Upper lobe of left lung (tissue), 6 donors: ENCODE results near the gene SHANK3. TPM values are rescaled to one million over a fixed set of nuclear protein-coding genes. Genes with fewer than 3 reads are reported as not detected.
"Not testable (repeated sequence)": the region's sequence is repeated elsewhere in the genome, so short reads cannot be mapped to it uniquely, and the experiment has no call there.

Experiments
- ATAC-seq, 2 donors: fragments of 200-7000 bp; cut with Tn5 transposase; one replicate each; pipeline ENCODE4 v1.9.1; 2022; ENCODE audit warnings: mild to moderate bottlenecking in 2 of 2, moderate library complexity in 2 of 2; ENCODE audit not compliant: low FRiP score in 2 of 2
- DNase-seq, 2 donors: peaks; one replicate each; pipeline ENCODE4 v3.0.0-alpha.2; 2019 to 2020
- H3K27ac ChIP-seq, 4 donors: fragments of 200-600 bp; sonication (generic); one replicate each; pipeline ENCODE4 v1.5.1; 2016 to 2019
- H3K27me3 ChIP-seq, 4 donors: fragments of 200-600 bp; sonication (generic); one replicate each; pipeline ENCODE4 v1.5.1; 2017 to 2019
- H3K36me3 ChIP-seq, 4 donors: fragments of 200-600 bp; sonication (generic); one replicate each; pipeline ENCODE4 v1.5.1; 2016 to 2019
- H3K4me1 ChIP-seq, 4 donors: fragments of 200-600 bp; sonication (generic); one replicate each; pipeline ENCODE4 v1.5.1; 2018 to 2019
- H3K4me3 ChIP-seq, 4 donors: fragments of 200-600 bp; sonication (generic); one replicate each; pipeline ENCODE4 v1.5.1; 2017 to 2019; ENCODE audit warnings: mild to moderate bottlenecking in 2 of 4, moderate library complexity in 1 of 4
- H3K9me3 ChIP-seq, 4 donors: fragments of 200-600 bp; sonication (generic); one replicate each; pipeline ENCODE4 v1.5.1; 2018 to 2019
- CTCF ChIP-seq, 6 experiments: fragments of 450-650 bp in 4 of 6; fragments of 200-600 bp in 2 of 6; sonication (generic) in 2 of 6; IDR thresholded peaks; one replicate each; pipeline ENCODE4 v1.5.1; 2016 to 2019; ENCODE audit warnings: antibody characterized with exemption in 6 of 6
- EP300 ChIP-seq, 4 donors: sonication (generic); formaldehyde crosslinking; IDR thresholded peaks; one replicate each; pipeline ENCODE4 v1.5.1; 2017; ENCODE audit warnings: antibody characterized with exemption in 4 of 4, control low read depth in 2 of 4
- POLR2A ChIP-seq, 4 donors: fragments of 450-650 bp; IDR thresholded peaks; one replicate each; pipeline ENCODE4 v1.5.1; 2016 to 2017; ENCODE audit warnings: antibody characterized with exemption in 4 of 4, mild to moderate bottlenecking in 2 of 4
- POLR2AphosphoS5 ChIP-seq, 2 donors: sonication (generic); formaldehyde crosslinking; IDR thresholded peaks; one replicate each; pipeline ENCODE4 v1.5.1; 2017; ENCODE audit warnings: antibody characterized with exemption in 2 of 2
- WGBS, 2 donors: methylation state at CpG; one replicate each; pipeline ENCODE4 v1.1.5; 2017 to 2018; 5-methylcytosine and 5-hydroxymethylcytosine counted together
- total RNA-seq, 6 donors: library from RNA; depleted of rRNA in 4 of 6; stranded (reverse); fragments of >200 nt in 4 of 6; gene quantifications; one replicate each; pipeline versions ENCODE4 v1.1.0 to v1.2.1, GENCODE V29; 2016 to 2021
- donor health status: DM: no; HTN: no; CAD: no; lungs with moderate emphysema.
- donor health status: DM: no; HTN: yes; CAD: no; lungs with severe emphysema.

SHANK3 gene
- total RNA-seq, 6 donors from 2014 or later = 16.6 to 105 (median 51.1) TPM

GRCh38 chr22:50656122-50657070 is 16.2 kb upstream of the SHANK3 start:
- H3K4me3 ChIP-seq = no peak overlapping the region
- peaks cover 16 to 23% (median 20%) of the 10 kb centered on the region in 4 donors for H3K4me1 ChIP-seq
- H3K27ac ChIP-seq = peak overlapping the region; percentile 71 to 83 (median 78)
- H3K36me3 ChIP-seq = no peaks in the 10 kb centered on the region
- DNase-seq = peak in 1 of 2 donors; percentile 62
- H3K27me3 ChIP-seq = no peaks in the 10 kb centered on the region
- TF ChIP-seq EP300 (IDR thresholded peaks at IDR 0.05) (peak in 3 of 4 donors; percentile 55 to 91 (median 81)), POLR2A (IDR thresholded peaks at IDR 0.05) (peak in 1 of 4 donors; percentile 25), POLR2AphosphoS5 (IDR thresholded peaks at IDR 0.05) (peak; percentile 84 to 85), CTCF (IDR thresholded peaks at IDR 0.05) (no peak)
- ATAC-seq = peak; percentile 48 to 90
- 47 to 65% methylated on average over 12 to 23 of the region's 23 CpGs for WGBS, 2 donors
- no peaks in the 10 kb centered on the region for H3K9me3 ChIP-seq

- H3K27ac ChIP-seq = peak overlapping the region in 3 of 4 donors; percentile 77 to 83 (median 79)
- no peak overlapping the region for H3K4me3 ChIP-seq
- 52 to 60% methylated on average over 4 of the region's 4 CpGs for WGBS, 2 donors
- H3K27me3 ChIP-seq = no peaks in the 10 kb centered on the region
- TF ChIP-seq POLR2AphosphoS5 (IDR thresholded peaks at IDR 0.05) = peak in 1 of 2 donors; percentile 54
- TF ChIP-seq EP300 (IDR thresholded peaks at IDR 0.05) = peak in 2 of 4 donors; percentile 40 to 41
- no peak for TF ChIP-seq POLR2A (IDR thresholded peaks at IDR 0.05)
- no peaks in the 10 kb centered on the region for H3K36me3 ChIP-seq
- peak in 1 of 2 donors; percentile 46 for DNase-seq
- ATAC-seq = peak in 1 of 2 donors; percentile 8
- no peaks in the 10 kb centered on the region for H3K9me3 ChIP-seq
- peaks cover 16 to 23% (median 20%) of the 10 kb centered on the region in 4 donors for H3K4me1 ChIP-seq
Measured at GRCh38 chr22:50657925-50658324, 14.7 kb upstream of the SHANK3 start.

GRCh38 chr22:50659711-50660110 is 12.9 kb upstream of the SHANK3 start:
- not testable (repeated sequence) for H3K4me3 ChIP-seq, ATAC-seq, H3K9me3 ChIP-seq, H3K27ac ChIP-seq, H3K27me3 ChIP-seq, H3K36me3 ChIP-seq, DNase-seq
- 87 to 95% methylated on average over 7 of the region's 7 CpGs for WGBS, 2 donors
- peaks cover 16 to 23% (median 20%) of the 10 kb centered on the region in 4 donors for H3K4me1 ChIP-seq

- H3K4me3 ChIP-seq = no peak overlapping the region
- no peak for TF ChIP-seq CTCF (IDR thresholded peaks at IDR 0.05)
- no peak overlapping the region for H3K27ac ChIP-seq
- H3K27me3 ChIP-seq = no peaks in the 10 kb centered on the region
- no peaks in the 10 kb centered on the region for H3K36me3 ChIP-seq
- no peak for DNase-seq
- ATAC-seq = no peak
- H3K4me1 ChIP-seq = peaks cover 16 to 23% (median 18%) of the 10 kb centered on the region in 4 donors
- H3K9me3 ChIP-seq = no peaks in the 10 kb centered on the region
Measured at GRCh38 chr22:50660306-50660705, 12.3 kb upstream of the SHANK3 start.

GRCh38 chr22:50665212-50665611 is 7.4 kb upstream of the SHANK3 start:
- WGBS, 2 donors = 94 to 96% methylated on average over 12 of the region's 12 CpGs
- no peak for TF ChIP-seq CTCF (IDR thresholded peaks at IDR 0.05)
- no peak for TF ChIP-seq EP300 (IDR thresholded peaks at IDR 0.05)
- TF ChIP-seq POLR2A (IDR thresholded peaks at IDR 0.05) = no peak
- no peak for TF ChIP-seq POLR2AphosphoS5 (IDR thresholded peaks at IDR 0.05)
- DNase-seq = no peak

More at GRCh38 chr22:50665212-50665611, 7.4 kb upstream of the SHANK3 start:
- no peak overlapping the region for H3K27ac ChIP-seq
- no peak for ATAC-seq
- H3K27me3 ChIP-seq = no peaks in the 10 kb centered on the region
- no peak overlapping the region for H3K4me3 ChIP-seq
- no peaks in the 10 kb centered on the region for H3K9me3 ChIP-seq
- H3K36me3 ChIP-seq = no peaks in the 10 kb centered on the region
- H3K4me1 ChIP-seq = no peaks in the 10 kb centered on the region
